OCI-LY1 (cell line): Measurements from ENCODE around the gene ABHD4.

Experiments used
- EZH2 ChIP-seq: fragments of 200-600 bp; sonication (generic), shearing (Covaris generic); IDR thresholded peaks from 2 replicates; pipeline ENCODE4 v1.8.0; 2017; ENCODE audit warnings: borderline replicate concordance, mixed run types, mild to moderate bottlenecking, antibody characterized with exemption, low read length, moderate library complexity, mixed read lengths
- TF ChIP-seq, protein P1 (sequence below): fragments of 200-600 bp; sonication (generic), shearing (Covaris generic); IDR thresholded peaks from 2 replicates; pipeline ENCODE4 v1.5.1; 2017; ENCODE audit warnings: mild to moderate bottlenecking, antibody characterized with exemption, low read length, moderate library complexity, mixed read lengths

DNA sequence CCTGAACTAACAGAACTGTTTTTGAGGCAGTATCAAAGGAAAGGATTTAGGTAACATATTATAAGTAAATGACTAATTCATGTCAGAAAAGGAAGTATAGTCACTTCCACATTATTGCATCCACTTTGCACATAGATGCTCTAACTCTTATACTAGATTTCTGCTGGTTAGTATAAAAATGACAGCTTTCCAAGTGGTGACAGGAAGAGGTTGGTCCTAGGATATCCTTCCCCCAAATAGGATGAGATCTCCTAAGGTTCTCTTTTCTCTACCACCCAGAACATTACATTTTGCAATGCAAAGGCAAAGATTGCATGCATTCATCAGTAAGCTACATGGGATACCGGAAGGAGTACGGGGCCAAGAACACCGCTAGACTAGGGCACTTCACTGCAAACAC lies 24.3 kb upstream of the ABHD4 start:
- TF ChIP-seq, protein P1, sequence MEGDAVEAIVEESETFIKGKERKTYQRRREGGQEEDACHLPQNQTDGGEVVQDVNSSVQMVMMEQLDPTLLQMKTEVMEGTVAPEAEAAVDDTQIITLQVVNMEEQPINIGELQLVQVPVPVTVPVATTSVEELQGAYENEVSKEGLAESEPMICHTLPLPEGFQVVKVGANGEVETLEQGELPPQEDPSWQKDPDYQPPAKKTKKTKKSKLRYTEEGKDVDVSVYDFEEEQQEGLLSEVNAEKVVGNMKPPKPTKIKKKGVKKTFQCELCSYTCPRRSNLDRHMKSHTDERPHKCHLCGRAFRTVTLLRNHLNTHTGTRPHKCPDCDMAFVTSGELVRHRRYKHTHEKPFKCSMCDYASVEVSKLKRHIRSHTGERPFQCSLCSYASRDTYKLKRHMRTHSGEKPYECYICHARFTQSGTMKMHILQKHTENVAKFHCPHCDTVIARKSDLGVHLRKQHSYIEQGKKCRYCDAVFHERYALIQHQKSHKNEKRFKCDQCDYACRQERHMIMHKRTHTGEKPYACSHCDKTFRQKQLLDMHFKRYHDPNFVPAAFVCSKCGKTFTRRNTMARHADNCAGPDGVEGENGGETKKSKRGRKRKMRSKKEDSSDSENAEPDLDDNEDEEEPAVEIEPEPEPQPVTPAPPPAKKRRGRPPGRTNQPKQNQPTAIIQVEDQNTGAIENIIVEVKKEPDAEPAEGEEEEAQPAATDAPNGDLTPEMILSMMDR = no peak
- no peak for TF ChIP-seq EZH2
